H7 (cell line): ENCODE data around the gene TAP2. TPM values are rescaled to one million over a fixed set of nuclear protein-coding genes. Genes with fewer than 3 reads are reported as not detected.
"Not testable (repeated sequence)": the region's sequence is repeated elsewhere in the genome, so short reads cannot be mapped to it uniquely, and the experiment has no call there.

Experiments
- DNase-seq: peaks from one replicate; pipeline ENCODE4 v3.0.0; 2012
- H3K27me3 ChIP-seq: 2 replicates; pipeline ENCODE4 v1.6.0; 2011; ENCODE audit warnings: mild to moderate bottlenecking, low read length; ENCODE audit not compliant: control insufficient read depth, insufficient read depth
- H3K36me3 ChIP-seq: replicated peaks from 2 replicates; pipeline ENCODE4 v1.5.1; 2011; ENCODE audit warnings: low read length; ENCODE audit not compliant: control insufficient read depth, insufficient read depth
- H3K4me3 ChIP-seq: 2 replicates; pipeline ENCODE4 v1.5.1; 2011; ENCODE audit warnings: low read depth, mild to moderate bottlenecking, control low read depth, low read length, moderate library complexity; ENCODE audit not compliant: insufficient read depth
- total RNA-seq: library from RNA; depleted of rRNA; stranded (reverse); fragments of >200 nt; shearing (Covaris generic); gene quantifications from 2 replicates; pipeline ENCODE4 v1.2.3, GENCODE V29; 2014; rRNA removed

Gene TAP2
- total RNA-seq, 1 experiment from 2014 or later: 1.1 TPM

DNA sequence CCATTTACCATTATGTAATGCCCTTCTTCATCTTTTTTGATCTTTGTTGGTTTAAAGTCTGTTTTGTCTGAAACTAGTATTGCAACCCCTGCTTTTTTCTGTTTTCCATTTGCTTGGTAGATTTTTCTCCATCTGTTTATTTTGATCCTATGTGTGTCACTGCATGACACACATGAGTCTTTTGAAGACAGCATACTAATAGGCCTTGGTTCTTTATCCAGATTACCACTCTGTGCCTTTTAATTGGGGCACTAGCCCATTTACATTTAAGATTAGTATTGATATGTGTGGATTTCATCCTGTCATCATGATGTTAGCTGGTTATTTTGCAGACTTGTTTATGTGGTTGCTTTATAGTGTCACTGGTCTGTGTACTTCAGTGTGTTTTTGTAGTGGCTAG lies 33.1 kb downstream of the TAP2 start:
- H3K27me3 ChIP-seq, DNase-seq, H3K36me3 ChIP-seq, H3K4me3 ChIP-seq: not testable (repeated sequence)

DNA sequence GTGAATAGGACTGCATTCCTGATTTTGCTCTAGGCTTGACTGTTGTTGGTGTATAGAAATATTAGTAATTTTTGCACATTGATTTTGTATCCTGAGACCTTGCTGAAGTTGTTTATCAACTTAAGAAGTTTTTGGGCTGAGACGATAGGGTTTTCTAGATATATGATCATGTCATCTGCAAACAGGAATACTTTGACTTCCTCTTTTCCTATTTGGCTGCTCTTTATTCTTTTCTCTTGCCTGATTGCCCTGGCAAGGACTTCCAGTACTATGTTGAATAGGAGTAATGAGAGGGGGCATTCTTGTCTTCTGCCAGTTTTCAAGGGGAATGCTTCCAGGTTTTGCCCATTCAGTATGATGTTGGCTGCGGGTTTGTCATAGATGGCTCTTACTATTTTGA lies 35.1 kb downstream of the TAP2 start:
- DNase-seq: no peak
- no peaks in the 10 kb centered on the region for H3K36me3 ChIP-seq
- no peak overlapping the region for H3K4me3 ChIP-seq
- no peaks in the 10 kb centered on the region; the same call in 1 of the 2 replicates for H3K27me3 ChIP-seq

DNA sequence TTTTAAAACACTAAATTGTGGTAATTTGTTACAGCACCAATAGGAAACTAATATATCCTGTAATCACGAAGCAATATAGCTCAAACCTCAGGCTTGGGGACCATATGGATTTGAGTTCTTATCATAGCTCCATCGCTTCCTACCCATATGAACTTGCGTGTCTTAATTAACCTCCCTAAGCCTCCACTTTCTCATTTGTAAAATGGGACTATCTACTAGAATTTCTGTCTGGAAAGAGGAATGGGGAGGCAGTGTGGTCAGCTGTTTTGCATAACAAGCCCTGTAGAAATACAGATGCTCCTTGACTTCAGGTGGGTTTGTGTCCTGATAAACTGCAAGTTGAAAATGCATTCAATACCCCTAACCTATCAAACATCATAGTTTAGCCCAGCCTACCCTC lies 38.8 kb downstream of the TAP2 start:
- H3K27me3 ChIP-seq: no peaks in the 10 kb centered on the region; the same call in 1 of the 2 replicates
- no peaks in the 10 kb centered on the region for H3K36me3 ChIP-seq
- H3K4me3 ChIP-seq: no peak overlapping the region
- no peak for DNase-seq

- no peak overlapping the region for H3K4me3 ChIP-seq
- no peaks in the 10 kb centered on the region for H3K36me3 ChIP-seq
- DNase-seq: no peak
- no peaks in the 10 kb centered on the region; the same call in 1 of the 2 replicates for H3K27me3 ChIP-seq
Measured at GRCh38 chr6:32799168-32799567, 39.4 kb downstream of the TAP2 start.

GRCh38 chr6:32796848-32797776 lies 41.4 kb downstream of the TAP2 start:
- DNase-seq: peak; percentile 51
- H3K27me3 ChIP-seq: no peaks in the 10 kb centered on the region; the same call in 1 of the 2 replicates
- peak overlapping the region; percentile 8; the same call in 1 of the 2 replicates for H3K4me3 ChIP-seq
- H3K36me3 ChIP-seq: no peaks in the 10 kb centered on the region

GRCh38 chr6:32794510-32794909 lies 44.0 kb downstream of the TAP2 start:
- DNase-seq: no peak
- Histone ChIP-seq H3K36me3 (no peaks in the 10 kb centered on the region), H3K27me3 (no peaks in the 10 kb centered on the region; the same call in 1 of the 2 replicates), H3K4me3 (no peak overlapping the region)

GRCh38 chr6:32792901-32793435 lies 45.6 kb downstream of the TAP2 start:
- Histone ChIP-seq H3K4me3 (no peak overlapping the region), H3K27me3 (no peaks in the 10 kb centered on the region; the same call in 1 of the 2 replicates), H3K36me3 (no peaks in the 10 kb centered on the region)
- no peak for DNase-seq

GRCh38 chr6:32790306-32790705 lies 48.2 kb downstream of the TAP2 start:
- Histone ChIP-seq H3K27me3 (no peaks in the 10 kb centered on the region; the same call in 1 of the 2 replicates), H3K36me3 (no peaks in the 10 kb centered on the region), H3K4me3 (no peak overlapping the region)
- no peak for DNase-seq

Other genes with a start within 250 kb of the TAP2 start
- gene HLA-DRB1, start 248.9 kb downstream of the TAP2 start, total RNA-seq: 0.48 TPM in 1 of 2 replicates, not detected in the other
- gene HLA-DQA1, start 201.3 kb downstream of the TAP2 start, total RNA-seq: not detected in 2 replicates
- gene HLA-DQB1, start 172.1 kb downstream of the TAP2 start, total RNA-seq: under 0.01 TPM in 1 of 2 replicates, not detected in the other
- gene HLA-DQA2, start 97.3 kb downstream of the TAP2 start, total RNA-seq: not detected in 2 replicates
- gene HLA-DQB2, start 75.2 kb downstream of the TAP2 start, total RNA-seq: not detected in 2 replicates
- not detected in 2 replicates for gene HLA-DOB, start 21.7 kb downstream of the TAP2 start, total RNA-seq
- gene PSMB8, start 5.3 kb upstream of the TAP2 start, total RNA-seq: 2.6 and 4.6 TPM in 2 replicates
- gene TAP1, start 15.0 kb upstream of the TAP2 start, total RNA-seq: 1.7 and 2.8 TPM in 2 replicates
- not detected in 2 replicates for gene PSMB9, start 15.5 kb upstream of the TAP2 start, total RNA-seq
- 0.17 and 0.55 TPM in 2 replicates for gene HLA-DMB, start 102.3 kb upstream of the TAP2 start, total RNA-seq
- 1.9 and 4.1 TPM in 2 replicates for gene HLA-DMA, start 114.4 kb upstream of the TAP2 start, total RNA-seq
- gene BRD2, start 129.9 kb upstream of the TAP2 start, total RNA-seq: 121 and 182 TPM in 2 replicates
- 2.3 and 6.1 TPM in 2 replicates for gene HLA-DOA, start 170.9 kb upstream of the TAP2 start, total RNA-seq
- gene HLA-DPA1, start 234.9 kb upstream of the TAP2 start, total RNA-seq: 3.6 and 4.9 TPM in 2 replicates
- 27.6 and 29.3 TPM in 2 replicates for gene HLA-DPB1, start 237.3 kb upstream of the TAP2 start, total RNA-seq